SKM-1 (cell line): Measurements from ENCODE around the gene GLIPR1L2.
A peak's percentile ranks its signal among the peaks of the same experiment; 100 is the strongest.
"Not testable (repeated sequence)": the region's sequence is repeated elsewhere in the genome, so short reads cannot be mapped to it uniquely, and the experiment has no call there.

ENCODE experiments used
- DNase-seq: peaks from one replicate; lab custom pipeline; 2025; ENCODE audit not compliant: unreplicated experiment; lab: John Stamatoyannopoulos, UW

GLIPR1L2 gene

DNA sequence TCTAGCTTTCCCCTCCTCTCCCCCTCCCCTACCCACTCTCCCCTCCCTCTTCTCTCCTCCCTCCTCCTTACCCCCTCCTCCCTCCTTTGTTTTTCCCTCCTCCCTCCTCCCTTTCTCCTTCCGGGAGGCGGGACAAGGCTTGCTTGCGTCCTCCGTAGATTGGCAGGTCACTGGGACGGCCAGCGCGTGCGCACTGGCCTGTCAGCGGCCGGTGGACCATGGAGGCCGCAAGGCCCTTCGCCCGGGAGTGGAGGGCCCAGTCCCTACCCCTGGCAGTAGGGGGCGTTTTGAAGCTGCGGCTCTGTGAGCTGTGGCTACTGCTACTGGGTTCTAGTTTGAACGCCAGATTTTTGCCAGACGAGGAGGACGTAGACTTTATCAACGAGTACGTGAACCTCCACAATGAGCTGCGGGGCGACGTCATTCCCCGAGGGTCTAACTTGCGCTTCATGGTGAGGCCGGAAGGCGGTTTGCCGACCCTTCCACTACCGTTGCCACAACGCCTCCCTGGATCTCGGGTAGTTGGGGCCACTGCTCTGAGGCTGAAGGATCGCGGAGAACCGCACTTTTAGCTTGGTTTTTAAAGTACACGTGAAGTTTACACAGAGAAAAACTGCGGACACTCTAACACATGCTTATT lies at the start of gene GLIPR1L2:
Gene GLIPR1L2 (plus strand): TSS at position 191 of the 640 bp plus-strand sequence. CDS start 28 bp downstream, at position 219.
- DNase-seq: peak; percentile 42

DNA sequence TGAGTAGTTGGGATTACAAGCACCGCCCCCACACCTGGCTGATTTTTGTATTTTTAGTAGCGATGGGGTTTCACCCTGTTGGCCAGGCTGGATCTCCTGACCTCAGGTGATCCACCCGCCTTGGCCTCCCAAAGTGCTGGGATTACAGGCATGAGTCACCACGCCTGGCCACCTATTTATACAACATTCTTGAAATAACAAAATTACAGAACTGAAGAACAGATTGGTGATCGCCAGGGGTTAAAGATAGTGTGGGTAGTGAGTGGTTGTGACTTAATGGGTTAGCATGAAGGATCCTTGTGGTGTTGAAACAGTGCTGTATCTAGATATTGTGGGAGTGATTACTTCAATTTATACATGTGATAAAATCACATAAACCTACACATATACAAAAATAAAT lies 49.0 kb upstream of the GLIPR1L2 start:
- DNase-seq: no peak

- DNase-seq: no peak
These were observed 45.4 kb upstream of the GLIPR1L2 start for GRCh38 chr12:75345531-75345930.

DNA sequence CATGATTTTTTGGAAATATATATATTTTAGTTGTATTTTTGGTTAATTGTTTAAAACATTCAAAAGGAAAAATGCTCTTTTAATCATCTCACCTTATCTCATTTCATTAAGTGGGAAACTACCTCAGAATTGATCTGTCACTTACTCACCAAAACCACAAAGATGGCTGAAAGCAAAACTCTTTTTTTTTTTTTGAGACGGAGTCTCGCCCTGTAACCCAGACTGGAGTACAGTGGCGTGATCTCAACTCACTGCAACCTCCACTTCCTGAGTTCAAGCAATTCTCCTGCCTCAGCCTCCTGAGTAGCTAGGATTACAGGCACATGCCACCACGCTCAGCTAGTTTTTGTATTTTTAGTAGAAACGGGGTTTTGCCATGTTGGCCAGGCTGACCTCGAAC lies 44.7 kb upstream of the GLIPR1L2 start:
- DNase-seq: not testable (repeated sequence)

GRCh38 chr12:75349946-75350345 lies 40.9 kb upstream of the GLIPR1L2 start:
- DNase-seq: no peak

GRCh38 chr12:75350413-75350812 lies 40.5 kb upstream of the GLIPR1L2 start:
- no peak for DNase-seq

DNA sequence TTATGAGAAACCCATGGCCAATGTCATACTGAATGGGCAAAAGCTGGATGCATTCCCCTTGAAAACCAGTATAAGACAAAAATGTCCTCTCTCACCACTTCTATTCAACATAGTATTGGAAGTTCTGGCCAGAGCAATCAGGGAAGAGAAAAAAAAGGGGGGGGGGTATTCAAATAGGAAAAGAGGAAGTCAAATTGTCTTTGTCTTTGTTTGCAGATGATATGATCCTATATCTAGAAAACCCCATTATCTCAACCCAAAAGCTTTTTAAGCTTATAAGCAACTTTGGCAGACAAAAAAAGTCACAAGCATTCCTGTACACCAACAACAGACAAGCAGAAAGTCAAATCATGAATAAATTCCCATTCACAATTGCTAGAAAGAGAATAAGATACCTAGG lies 36.9 kb upstream of the GLIPR1L2 start:
- DNase-seq: no peak

GRCh38 chr12:75360920-75361319 lies 30.0 kb upstream of the GLIPR1L2 start:
- DNase-seq: no peak

DNA sequence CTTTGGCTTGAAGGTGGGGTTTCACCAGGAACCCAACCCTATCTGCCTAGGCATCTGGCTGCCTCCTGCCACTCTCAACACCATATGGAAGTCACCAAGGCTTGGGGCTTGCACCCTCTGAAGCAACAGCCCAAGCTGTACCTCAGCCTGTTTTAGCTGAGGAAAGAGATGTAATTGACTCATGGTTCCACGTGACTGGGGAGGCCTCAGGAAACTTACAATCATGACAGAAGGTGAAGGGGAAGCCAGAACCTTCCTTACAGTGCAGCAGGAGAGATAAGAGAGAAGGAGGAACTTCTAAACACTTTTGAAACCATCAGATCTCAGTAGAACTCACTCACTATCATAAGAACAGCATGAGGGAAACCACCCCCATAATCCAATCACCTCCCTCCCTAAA lies 29.5 kb upstream of the GLIPR1L2 start:
- no peak for DNase-seq

DNA sequence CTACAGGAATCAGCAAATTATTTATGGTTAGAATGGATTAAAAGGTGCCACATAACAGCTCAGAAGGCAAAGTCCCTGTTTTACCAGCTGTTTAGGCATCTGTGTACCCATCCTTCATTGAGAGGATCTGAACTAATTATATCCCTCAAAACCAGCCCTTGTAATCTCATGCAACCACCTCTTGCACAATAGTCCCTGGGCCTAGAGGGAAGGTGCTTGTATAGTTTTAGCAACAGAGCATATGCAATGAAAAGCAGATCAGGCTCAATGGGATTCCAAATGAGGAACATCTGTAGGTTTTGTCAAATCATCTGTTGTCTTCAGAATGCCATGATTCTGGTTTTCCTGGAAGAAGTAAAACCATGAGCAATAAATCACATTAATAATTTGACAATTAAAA lies 26.0 kb upstream of the GLIPR1L2 start:
- DNase-seq: no peak

GRCh38 chr12:75366629-75367028 lies 24.3 kb upstream of the GLIPR1L2 start:
- DNase-seq: no peak

GRCh38 chr12:75374971-75375370 lies 15.9 kb upstream of the GLIPR1L2 start:
- DNase-seq: no peak

DNA sequence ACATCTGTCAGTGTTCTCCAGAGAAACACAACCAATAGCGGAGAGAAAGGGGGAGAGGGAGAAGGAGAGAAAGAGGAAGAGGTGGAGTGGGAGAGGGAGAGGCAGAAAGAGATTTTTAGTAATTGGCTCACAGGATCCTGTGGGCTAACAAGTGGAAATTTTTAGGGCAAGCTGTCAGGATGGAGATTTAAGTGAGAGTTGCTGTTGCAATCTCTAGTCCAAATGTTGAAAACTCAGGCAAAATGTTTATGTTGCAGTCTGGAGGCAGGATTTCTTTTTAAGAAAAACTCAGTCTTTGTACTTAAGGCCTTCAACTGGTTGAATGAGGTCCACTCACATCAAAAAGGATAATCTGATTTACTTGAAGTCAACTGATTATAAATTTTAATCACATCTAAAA lies 12.5 kb upstream of the GLIPR1L2 start:
- DNase-seq: no peak

- no peak for DNase-seq
These were observed 1.8 kb upstream of the GLIPR1L2 start for GRCh38 chr12:75389061-75389460.

DNA sequence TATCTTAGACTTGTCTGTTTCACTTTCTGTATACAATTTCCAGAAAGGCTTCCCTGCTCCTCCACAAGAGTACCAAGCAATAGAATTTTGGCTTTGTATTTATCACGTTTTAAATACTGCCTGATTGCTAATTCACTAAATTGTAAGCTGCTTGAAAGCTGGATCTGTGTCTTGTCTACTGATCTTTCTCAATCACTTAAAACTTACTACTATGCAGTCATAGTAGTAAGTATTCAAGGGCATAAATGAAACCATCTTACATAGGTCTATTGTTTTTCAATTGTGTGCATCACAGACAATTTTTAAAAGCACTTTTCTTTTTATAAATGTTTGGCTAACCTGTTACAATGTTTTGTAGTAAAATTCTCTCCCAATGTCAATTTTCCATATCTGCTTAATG lies 1.2 kb upstream of the GLIPR1L2 start:
- DNase-seq: no peak

- no peak for DNase-seq
These were observed 562 bp upstream of the GLIPR1L2 start for GRCh38 chr12:75390156-75390898.

GRCh38 chr12:75404231-75404630 lies 13.3 kb downstream of the GLIPR1L2 start:
- no peak for DNase-seq

DNA sequence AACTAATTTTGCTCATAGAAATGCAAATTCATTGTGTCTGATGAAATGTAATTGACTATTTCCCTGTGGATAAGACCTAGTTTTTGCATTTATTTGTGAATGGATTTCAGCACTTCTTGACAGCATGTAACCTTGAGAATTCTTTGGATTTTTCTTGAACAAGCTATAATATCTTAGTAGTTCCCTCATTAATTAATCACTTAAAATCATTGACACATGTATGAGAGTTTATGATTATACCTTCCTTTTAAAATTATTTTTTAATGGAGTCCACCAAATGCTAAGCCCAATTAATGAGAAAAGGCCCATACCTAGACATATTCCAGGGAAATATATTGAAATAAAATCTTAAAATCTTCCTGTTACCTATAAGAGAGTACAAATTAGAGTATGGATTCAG lies 16.8 kb downstream of the GLIPR1L2 start:
- DNase-seq: no peak

DNA sequence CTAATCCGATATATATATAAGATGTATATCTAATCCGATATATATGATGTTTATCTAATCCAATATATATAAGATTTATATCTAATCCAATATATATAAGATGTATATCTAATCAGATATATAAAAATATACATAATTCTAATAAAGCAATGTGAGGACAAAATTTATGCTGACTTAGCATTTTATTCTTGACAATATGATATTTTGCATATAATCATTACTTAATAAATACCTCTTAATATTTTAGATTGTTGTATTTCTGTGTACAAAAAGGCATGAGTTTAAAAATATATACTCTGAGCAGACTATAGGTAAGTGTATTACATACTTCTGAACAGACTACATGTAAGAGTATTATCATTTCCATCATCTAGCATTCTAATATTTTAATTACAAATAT lies 18.9 kb downstream of the GLIPR1L2 start:
- no peak for DNase-seq

DNA sequence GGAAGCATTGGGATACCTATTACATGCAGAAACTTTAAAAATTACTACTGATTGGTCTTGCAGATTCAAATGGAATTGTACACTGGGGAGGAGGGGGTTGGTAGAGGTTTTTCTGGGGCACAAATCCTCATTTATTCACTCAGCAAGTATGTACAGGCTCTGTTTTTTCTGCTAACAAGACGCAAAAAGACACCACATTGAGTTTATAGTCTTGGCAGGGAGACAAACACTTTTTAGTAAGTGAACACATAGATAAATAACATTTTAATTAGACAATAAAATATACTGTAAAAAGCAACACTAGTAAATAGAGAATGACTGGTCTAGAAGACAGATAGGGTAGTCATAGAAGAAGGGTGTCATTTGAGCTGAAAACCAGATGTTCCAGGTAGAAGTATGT lies 23.8 kb downstream of the GLIPR1L2 start:
- DNase-seq: no peak

DNA sequence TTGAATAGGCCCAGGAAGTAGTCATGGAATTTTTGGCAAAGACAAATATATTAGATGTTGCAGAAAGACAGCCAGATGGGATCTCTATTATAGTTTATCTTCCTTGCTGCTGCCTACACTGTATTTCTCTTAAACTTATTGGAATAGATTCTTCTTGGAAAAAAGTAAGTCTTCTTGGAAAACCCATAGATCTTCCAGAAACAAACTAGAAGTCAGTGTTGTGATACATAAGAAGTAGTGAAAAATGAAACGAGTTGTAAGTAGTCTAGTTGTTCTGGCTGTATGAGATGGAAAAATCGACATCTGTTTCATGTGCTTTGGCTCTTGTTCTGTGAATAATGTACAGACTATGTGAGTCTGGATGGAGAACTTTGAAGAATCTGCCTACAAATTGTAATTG lies 29.0 kb downstream of the GLIPR1L2 start:
- DNase-seq: no peak

DNA sequence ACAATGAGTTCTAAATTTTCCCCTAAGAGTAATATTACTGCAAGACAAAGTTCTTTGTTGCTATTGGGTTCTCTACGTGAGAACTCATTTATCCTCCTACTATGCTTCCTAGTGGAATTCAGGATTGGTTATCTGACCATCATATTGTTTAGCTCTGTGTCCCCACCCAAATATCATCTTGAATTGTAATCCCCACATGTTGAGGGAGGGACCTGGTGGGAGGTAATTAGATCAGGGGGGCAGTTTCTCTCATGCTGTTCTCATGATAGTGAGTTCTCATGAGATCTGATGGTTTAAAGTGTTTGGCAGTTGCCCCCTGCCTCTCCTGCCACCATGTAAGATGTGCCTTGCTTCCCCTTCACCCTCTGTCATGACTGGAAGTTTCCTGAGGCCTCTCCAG lies 36.6 kb downstream of the GLIPR1L2 start:
- DNase-seq: no peak

GRCh38 chr12:75428767-75429166 lies 37.9 kb downstream of the GLIPR1L2 start:
- no peak for DNase-seq
